RWPE2 (cell line): ENCODE data around the gene RRP8.

Experiments used
- ATAC-seq: fragments of 200-7000 bp; cut with Tn5 transposase; 3 replicates; pipeline ENCODE4 v1.9.1; 2021; ENCODE audit warnings: low read depth
- DNase-seq: peaks from one replicate; pipeline ENCODE4 v3.0.0-alpha.2; 2020; ENCODE audit warnings: low spot score
- H3K27ac ChIP-seq: fragments of 450-650 bp; 2 replicates; pipeline ENCODE4 v1.5.1; 2017; ENCODE audit warnings: mild to moderate bottlenecking; ENCODE audit not compliant: poor library complexity, severe bottlenecking
- H3K27me3 ChIP-seq: fragments of 250-450 bp; sonication (Bioruptor Pico); 2 replicates; pipeline ENCODE4 v1.5.1; 2021; ENCODE audit warnings: mild to moderate bottlenecking, moderate library complexity; ENCODE audit not compliant: insufficient read depth, poor library complexity, severe bottlenecking
- H3K36me3 ChIP-seq: fragments of 250-450 bp; sonication (Bioruptor Pico); 2 replicates; pipeline ENCODE4 v1.5.1; 2020; ENCODE audit warnings: low read depth, mild to moderate bottlenecking, moderate library complexity
- H3K4me1 ChIP-seq: fragments of 250-450 bp; sonication (Bioruptor Pico); 2 replicates; pipeline ENCODE4 v1.5.1; 2021; ENCODE audit warnings: mild to moderate bottlenecking, moderate library complexity; ENCODE audit not compliant: insufficient read depth, poor library complexity, severe bottlenecking
- H3K4me3 ChIP-seq: fragments of 250-450 bp; sonication (Bioruptor Pico); 2 replicates; pipeline ENCODE4 v1.5.1; 2021; ENCODE audit warnings: mild to moderate bottlenecking, moderate library complexity; ENCODE audit not compliant: severe bottlenecking
- H3K9me3 ChIP-seq: fragments of 250-450 bp; sonication (Bioruptor Pico); 2 replicates; pipeline ENCODE4 v1.5.1; 2021; ENCODE audit warnings: mild to moderate bottlenecking, moderate library complexity; ENCODE audit not compliant: severe bottlenecking
- TF ChIP-seq, protein P1 (sequence below): fragments of 450-650 bp; IDR thresholded peaks from one replicate; pipeline ENCODE4 v1.5.1; 2017; ENCODE audit warnings: mild to moderate bottlenecking, moderate library complexity; ENCODE audit not compliant: poor library complexity, severe bottlenecking

RRP8 gene

DNA sequence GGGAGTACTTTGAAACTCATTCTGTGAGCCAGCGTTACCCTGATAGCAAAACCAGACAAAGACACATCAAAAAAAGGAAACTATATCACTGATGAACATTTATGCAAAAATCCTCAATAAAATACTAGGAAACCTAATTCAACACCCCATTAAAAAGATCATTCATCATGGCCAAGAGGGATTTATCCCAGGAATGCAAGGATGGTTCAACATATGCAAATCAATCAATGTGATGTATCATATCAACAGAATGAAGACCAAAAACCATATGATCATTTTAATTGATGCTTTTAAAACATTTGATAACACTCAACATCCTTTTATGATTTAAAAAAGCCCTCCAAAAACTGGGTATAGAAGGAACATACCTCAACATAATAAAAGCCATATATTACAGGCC lies 19.8 kb downstream of the RRP8 start:
- TF ChIP-seq, protein P1, sequence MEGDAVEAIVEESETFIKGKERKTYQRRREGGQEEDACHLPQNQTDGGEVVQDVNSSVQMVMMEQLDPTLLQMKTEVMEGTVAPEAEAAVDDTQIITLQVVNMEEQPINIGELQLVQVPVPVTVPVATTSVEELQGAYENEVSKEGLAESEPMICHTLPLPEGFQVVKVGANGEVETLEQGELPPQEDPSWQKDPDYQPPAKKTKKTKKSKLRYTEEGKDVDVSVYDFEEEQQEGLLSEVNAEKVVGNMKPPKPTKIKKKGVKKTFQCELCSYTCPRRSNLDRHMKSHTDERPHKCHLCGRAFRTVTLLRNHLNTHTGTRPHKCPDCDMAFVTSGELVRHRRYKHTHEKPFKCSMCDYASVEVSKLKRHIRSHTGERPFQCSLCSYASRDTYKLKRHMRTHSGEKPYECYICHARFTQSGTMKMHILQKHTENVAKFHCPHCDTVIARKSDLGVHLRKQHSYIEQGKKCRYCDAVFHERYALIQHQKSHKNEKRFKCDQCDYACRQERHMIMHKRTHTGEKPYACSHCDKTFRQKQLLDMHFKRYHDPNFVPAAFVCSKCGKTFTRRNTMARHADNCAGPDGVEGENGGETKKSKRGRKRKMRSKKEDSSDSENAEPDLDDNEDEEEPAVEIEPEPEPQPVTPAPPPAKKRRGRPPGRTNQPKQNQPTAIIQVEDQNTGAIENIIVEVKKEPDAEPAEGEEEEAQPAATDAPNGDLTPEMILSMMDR = no peak
- Histone ChIP-seq H3K4me1 (no peaks in the 10 kb centered on the region), H3K4me3 (no peak overlapping the region), H3K36me3 (peaks cover under 1% of the 10 kb centered on the region; the same call in 1 of the 2 replicates), H3K27me3 (no peaks in the 10 kb centered on the region), H3K9me3 (peaks cover 10% of the 10 kb centered on the region), H3K27ac (no peak overlapping the region)
- ATAC-seq (no peak), DNase-seq (no peak)

- no peak overlapping the region for H3K27ac ChIP-seq
- no peak for ATAC-seq
- DNase-seq = no peak
- TF ChIP-seq, protein P1 = no peak
- no peaks in the 10 kb centered on the region for H3K27me3 ChIP-seq
- peaks cover 7% of the 10 kb centered on the region for H3K9me3 ChIP-seq
- H3K4me1 ChIP-seq = no peaks in the 10 kb centered on the region
- H3K4me3 ChIP-seq = no peak overlapping the region
- H3K36me3 ChIP-seq = no peaks in the 10 kb centered on the region
Observed at GRCh38 chr11:6579681-6580080, 23.7 kb downstream of the RRP8 start.

DNA sequence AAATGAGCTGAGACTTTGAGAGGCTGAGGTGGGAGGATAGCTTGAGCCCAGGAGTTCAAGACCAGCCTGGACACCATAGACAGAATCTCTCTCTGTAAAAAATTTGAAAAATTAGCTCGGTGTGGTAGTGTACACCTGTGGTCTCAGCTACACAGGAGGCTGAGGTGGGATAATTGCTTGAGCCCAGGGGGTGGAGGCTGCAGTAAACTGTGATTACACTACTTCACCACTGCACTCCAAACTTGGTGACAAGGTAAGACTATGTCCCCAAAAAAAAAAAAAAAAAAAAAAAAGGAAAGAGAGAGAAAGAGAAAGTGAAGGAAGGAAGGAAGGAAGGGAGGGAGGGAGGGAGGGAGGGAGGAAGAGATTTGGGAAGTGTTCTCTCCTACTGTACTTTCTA lies 25.3 kb downstream of the RRP8 start:
- ATAC-seq = no peak
- Histone ChIP-seq H3K27me3 (no peaks in the 10 kb centered on the region), H3K27ac (no peak overlapping the region), H3K9me3 (no peaks in the 10 kb centered on the region), H3K4me1 (no peaks in the 10 kb centered on the region), H3K4me3 (no peak overlapping the region), H3K36me3 (no peaks in the 10 kb centered on the region)
- TF ChIP-seq, protein P1 = no peak
- DNase-seq = no peak

DNA sequence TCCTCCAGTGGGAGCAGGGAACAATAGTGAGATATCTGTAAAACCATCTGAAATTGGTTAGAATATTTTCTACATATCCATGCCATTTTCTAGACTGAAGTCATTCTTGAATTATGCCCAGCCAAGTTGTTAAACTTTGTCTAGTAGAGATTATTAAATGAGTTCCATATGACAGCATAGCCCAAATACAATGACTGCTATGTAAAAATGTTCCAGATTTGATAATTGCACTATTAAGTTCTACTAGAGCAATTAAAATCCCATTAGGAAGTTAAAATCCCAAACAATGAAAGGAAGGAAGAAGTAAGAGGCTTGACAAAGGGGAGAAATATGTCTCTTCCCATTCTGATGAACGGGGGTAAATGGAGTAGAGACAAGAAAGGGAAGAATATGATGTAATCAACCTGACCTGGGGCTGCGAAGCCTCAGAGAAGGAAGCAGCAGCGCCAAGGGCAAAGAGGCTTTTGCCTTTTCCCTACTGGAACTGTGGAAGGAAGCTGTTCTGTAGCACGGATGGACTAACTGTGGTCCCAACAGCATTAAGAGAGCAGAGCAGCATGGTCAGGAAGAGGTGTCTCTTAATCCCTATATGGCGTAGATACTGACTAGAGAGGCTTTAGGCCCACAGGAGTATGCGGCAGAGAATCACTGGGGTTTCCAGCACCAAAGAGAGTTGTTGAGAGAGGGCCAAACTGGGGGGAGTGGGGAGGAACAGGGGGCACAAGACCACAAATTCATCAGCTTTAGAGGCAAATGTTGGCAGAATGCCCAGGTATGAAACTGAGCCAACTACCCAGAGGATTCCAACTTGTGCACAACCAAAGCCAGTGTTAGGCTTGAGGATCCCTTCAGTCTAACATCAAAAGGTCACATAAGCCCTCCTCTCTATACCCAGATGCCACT lies 26.7 kb downstream of the RRP8 start:
- Histone ChIP-seq H3K27me3 (no peaks in the 10 kb centered on the region), H3K4me3 (no peak overlapping the region), H3K9me3 (no peaks in the 10 kb centered on the region), H3K27ac (no peak overlapping the region), H3K4me1 (no peaks in the 10 kb centered on the region), H3K36me3 (no peaks in the 10 kb centered on the region)
- DNase-seq = no peak
- ATAC-seq = no peak
- TF ChIP-seq, protein P1 = no peak
